Stimulated activated CD8-positive, alpha-beta memory T cell treated with anti-CD3 and anti-CD28 coated beads, Interleukin-4, amount 100 ng/mL, for 24 hours (primary cell): ENCODE results near the gene ARHGEF37.

Source experiments
- DNase-seq: peaks from one replicate; pipeline ENCODE4 v3.0.0-alpha.2; 2020; ENCODE audit warnings: low read depth

ARHGEF37 gene

DNA sequence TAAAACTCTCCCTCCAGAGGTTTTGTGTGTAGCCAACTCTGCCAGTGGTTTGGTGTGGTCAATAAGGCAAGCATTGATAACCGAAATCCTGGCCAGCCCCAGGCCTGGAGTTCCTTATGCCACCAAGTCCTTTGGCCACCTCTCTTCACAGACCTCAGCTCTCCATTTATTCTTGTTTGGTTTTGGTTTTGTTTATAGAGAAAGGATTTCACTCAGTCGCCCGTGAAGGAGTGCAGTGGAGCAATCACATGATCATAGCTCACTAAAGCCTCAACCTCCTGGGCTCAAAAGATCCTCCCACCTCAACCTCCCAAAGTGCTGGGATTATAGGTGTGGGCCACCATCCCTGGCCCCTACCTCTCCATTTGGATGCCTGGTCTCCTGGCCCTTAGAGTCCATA, 93.4 kb downstream of the ARHGEF37 start:
- DNase-seq, result no peak

GRCh38 chr5:149675610-149676201, 94.4 kb downstream of the ARHGEF37 start:
- DNase-seq, result no peak

DNA sequence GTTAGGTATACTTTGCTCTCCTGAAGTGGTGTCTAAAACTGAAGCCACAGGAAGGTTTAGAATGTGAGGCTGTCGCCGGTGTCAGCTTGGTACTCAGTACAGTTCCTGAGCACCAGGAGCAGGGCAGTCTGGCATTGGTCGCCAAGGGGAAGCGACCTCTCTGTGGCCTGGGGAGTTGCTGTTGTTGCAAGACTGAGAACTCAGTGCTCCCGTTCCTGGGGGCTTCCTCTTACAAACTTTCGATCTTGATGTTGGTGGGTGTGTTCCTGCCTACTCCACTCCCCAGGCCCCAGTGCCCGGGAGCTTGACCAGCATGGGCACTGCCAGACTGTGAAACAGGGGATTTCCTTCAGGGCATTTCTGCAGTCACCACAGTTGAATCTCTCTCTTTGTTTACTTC, 96.4 kb downstream of the ARHGEF37 start:
- no peak for DNase-seq

DNA sequence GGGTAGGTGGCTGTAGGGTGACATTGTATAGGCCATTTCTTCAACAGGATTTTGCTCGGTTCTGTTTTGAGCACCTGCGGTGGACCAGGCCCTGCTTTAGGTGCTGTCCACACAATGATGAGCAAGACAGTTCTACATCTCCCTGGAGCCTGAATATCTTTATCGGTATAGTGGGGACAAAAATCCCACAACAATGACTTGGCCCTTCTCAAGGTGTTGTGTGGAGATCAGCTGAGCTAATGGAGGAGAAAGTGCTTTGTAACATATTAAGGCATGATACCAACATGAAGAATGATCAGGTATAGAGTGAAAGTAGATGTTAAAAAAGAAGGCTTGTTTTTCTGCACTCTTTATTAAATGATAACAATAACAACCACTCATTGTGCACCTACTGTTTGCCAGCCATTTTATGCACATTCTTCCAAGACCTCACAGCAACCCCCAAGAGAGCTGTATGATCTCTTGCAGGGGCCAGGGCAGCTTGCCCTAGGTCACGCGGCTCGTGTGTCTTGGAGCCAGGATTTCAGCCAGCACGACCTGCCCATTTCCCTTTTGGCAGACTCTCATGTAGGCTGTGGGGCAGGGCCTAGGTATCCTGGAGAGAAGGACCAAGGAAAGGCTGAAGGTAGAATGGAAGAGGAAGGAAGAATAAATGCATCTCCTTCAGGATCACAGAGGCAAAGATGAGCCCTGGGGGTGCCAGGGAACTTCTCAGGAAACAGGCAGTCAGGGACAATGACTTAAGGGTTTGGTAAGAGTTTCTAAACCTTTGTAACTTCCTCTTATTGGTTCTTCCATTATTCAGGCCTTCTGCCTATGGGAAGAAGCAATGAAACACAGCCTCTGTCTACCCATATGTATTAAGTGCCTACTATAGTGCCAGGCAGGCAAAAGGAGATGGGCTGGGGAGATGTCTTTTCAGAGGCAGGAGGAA, 98.8 kb downstream of the ARHGEF37 start:
- DNase-seq, result no peak

DNA sequence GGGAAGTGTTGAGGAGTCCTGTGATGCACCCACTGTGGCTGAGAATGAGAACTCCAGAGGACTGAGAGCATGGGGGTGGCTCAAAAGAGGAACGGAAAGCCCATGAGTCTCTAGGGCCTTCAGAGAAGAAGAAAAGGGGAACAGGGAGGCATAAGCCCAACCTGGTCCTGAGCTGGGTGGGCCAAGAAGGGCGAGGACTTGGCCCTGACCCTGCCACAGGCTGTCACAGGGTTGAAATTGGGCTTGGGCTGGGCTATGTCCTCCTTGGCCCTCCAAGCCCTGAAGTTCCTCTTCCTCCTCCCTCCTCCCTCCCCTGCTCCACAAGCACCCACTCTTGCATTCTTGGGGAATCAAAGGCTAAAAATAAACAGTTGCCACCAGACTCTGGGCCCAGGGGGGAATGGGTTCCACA, 99.5 kb downstream of the ARHGEF37 start:
- DNase-seq, result no peak

DNA sequence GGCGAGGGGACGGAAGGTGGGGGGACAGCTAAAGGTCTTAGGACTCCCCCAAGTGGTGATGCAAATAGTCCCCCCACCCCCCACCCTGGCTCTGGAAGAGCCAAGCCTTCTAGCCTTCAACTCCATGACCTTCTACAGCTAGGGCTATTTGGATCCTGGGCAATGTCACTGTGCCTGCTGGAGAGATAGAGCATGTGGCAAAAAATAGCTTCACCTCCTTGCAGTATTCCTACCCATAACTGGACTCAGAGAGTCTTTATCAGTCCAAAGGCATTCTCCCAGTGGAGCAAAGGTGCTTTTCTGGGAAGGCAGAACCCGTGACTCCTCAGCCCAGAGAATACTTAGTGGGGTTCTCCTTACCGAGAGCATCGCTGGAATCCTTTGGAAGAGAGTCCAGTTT, 100.0 kb downstream of the ARHGEF37 start:
- no peak for DNase-seq

GRCh38 chr5:149681922-149682321, 100.6 kb downstream of the ARHGEF37 start:
- no peak for DNase-seq

DNA sequence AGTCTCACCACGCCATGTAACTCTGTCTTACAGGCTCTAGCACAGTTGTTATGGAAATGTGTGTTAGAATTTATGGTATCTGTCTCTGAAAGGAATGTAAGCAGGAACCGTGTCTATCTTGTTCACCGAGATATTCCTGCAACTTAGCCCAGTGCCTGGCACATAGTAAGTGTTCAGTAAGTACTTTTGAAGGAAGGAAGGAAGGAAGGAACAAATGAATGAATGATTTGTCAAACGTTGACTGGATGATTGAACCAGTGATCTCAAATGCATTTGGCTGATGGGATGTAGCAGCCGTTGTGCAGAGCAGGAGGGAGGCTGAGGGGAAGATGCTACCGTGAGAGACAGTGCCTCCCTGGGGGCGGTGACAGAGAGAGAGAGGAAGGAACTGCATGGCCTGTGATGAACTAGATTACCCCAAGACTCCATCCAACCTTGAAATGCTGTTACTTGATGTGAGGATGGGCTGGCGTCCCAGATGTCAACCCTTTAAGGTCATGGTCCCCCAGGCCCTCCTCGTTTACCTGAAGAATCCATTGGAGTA, 101.3 kb downstream of the ARHGEF37 start:
- DNase-seq, result no peak

DNA sequence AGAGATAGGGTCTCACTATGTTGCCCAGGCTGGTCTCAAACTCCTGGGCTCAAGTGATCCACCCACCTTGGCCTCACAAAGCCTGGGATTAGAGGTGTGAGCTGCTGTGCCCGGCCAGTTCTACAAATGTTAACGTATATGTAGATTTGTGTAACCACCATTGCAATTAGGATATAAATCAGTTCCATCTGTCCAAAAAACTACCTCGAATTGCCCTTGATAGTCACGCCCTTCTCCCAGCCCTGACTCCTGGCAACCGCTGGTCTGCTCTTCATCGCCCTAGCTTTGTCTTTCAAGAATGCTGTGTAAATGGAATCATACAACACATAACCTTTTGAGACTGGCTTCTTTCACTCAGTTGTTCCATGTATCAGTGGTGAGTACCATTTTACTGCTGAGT, 102.7 kb downstream of the ARHGEF37 start:
- no peak for DNase-seq

DNA sequence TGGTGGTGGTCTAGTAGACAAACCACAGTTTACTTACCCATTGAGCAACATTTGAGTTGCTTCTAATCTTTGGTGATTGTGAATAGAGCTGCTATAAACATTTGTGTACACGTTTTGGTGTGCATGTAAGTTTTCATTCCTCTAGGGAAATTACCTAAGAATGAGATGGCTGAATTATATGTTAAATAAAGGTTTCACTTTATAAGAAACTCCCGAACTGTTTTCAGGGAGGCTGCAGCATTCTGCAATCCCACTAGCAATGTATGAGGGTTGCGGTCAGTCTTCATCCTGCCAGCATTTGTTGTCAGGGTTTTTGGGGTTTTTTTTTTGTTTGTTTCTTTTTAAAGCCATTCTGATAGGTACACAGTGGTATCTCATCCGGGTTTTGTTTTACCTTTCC, 103.1 kb downstream of the ARHGEF37 start:
- no peak for DNase-seq
